ENCODE results near the gene SYNGR3.
"Not testable (repeated sequence)": the region's sequence is repeated elsewhere in the genome, so short reads cannot be mapped to it uniquely, and the experiment has no call there.

The SYNGR3 gene

DNA sequence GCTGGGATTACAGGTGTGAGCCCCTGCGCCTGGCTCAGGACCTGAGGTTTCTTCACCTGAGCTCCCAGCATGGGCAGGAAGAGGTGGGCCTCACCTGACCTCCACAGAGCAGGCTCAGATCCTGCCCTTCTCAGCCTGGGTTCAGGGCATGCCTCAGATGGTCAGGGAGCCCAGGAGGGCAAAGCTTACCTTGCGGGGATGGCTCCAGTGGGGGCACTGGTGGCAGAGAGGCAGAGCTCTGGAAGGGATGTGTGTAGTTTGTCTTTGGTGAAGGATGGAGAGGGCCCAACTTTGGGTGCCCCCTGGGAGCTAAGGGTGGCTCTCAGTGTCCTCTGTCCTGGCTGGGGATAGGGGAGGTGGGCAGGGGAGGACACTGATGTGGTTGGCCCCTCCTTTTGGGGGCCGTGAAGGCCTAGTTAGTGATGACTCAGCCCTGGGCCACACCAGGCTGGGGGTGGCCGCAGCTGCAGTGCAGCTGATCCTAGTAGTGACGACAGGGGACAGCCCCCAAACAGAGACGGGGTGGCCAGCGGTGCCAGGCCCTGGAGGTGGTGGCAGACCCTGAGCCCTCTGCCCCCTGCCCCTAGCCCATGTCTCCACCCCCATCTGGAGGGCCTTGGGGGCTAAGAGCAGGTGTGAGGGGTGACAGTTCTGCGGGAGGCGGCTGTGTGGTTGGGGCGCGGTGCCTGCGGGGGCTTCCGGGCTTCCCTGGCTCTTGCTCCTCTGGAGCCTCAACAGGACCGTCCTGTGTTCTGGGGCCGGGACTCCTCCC lies 42.7 kb downstream of the SYNGR3 start:
- DNase-seq = no peak

DNA sequence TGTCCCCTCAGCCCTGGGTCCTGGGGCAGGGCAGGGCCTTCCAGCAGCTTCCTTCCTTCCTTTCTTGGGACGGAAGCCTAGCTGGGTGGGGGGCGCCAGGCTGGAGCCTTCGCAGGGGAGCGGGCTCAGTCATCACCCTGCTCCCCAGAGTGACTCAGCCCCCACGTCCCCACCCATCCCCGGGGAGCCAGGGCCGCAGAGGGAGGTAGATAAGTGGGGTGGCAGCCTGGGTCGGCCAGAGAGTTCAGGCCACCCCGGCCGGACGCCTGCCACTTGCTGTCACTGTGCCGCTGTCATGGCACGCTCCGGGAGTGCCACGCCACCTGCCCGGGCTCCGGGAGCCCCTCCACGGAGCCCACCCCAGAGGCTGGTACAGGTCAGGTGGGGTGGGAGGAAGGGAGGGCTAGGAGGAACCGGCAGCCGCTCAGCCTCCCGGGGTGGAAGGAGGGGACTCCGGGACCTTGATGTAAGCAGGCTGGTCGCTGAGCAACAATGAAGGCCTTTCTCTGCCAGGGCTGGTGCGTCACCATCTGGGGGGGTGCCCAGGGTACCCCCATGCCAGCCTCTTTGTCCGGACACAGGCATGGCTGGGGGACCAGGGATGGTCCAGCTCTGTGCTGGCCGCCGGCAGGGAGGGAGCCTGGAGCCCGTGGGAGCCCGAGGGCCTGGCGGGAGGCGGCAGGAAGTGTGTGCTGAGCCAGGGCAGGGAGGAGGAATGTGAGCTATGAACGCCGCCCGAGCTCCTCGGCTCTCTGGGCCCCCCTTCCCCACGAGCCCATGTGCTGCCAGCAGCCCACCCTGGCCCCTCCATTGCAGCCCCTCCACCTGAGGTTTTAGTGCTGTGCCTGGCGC lies 43.5 kb downstream of the SYNGR3 start:
- DNase-seq = peak; percentile 83

- not testable (repeated sequence) for DNase-seq
Observed at GRCh38 chr16:2033909-2034695, 44.3 kb downstream of the SYNGR3 start.

DNA sequence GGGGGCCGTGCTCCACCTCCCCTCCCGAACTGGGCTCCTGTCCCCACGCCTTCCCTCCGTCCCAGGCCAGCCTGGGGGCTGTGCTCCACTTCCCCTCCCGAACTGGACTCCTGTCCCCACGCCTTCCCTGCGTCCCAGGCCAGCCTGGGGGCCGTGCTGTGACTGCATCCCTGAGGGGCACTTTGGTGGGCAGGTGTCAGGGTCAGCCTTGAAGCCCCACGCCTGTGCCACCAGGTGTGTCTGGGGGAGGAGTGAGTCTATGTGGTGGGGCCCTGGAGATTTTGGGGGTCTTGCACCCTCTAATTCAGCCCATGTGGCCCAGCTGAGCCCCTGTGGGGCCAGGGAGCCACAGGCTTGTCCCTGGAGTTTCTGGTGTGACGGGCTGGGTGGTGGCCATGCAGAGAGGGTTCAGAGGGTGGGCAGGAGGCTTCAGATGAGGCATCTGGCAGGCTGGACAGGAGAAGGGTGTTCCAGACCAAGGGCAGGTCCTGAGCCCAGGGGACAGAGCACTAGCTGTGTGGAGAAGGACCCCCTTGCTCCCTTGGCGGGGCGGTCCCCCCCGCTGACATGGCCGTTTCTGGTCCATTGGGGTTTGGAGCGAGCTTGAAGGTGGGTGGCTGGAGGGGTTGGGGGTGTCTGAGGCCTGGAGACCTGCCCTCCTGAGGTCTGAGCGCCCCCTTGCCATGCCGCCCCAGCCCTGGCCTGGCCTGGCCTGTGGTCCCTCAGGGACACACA lies 45.1 kb downstream of the SYNGR3 start:
- no peak for DNase-seq

DNA sequence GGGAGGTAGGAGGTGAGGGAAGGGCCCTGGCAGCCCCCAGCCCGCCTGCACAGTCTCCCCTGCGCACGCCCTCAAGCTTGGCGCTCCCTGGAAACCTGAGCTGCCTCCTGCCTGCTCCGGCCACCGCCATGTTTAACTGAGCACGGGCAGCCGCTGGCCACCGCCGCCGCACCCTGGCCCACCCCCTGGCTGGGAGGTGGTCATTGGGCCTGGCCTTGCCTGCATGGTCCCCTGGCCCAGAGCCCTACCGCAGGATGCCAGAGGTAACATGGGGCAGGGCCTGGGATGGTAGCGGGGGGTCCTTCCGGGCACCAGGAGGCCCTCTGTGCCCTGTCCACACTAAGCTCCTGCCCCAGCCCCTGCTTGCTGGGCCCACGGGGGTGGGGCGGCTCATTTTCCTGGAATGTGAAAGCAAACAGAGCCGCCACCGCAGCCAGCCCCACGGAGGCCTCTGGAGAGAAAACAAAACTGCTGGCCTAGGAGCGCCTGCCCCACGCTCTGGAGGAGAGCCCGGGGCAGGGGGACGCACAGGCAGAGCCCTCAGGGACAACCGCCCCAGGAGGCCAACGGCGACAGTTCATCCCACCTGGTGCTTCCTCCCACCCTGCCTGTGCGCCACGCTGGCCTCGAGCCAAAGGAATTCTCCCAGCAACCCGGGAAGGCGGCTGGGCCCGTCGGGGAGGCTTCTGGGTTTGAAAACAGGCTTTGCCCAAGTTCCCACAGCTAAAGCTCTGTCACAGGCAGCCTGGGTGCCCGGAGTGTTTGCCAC lies 45.8 kb downstream of the SYNGR3 start:
- DNase-seq = peak; percentile 76

DNA sequence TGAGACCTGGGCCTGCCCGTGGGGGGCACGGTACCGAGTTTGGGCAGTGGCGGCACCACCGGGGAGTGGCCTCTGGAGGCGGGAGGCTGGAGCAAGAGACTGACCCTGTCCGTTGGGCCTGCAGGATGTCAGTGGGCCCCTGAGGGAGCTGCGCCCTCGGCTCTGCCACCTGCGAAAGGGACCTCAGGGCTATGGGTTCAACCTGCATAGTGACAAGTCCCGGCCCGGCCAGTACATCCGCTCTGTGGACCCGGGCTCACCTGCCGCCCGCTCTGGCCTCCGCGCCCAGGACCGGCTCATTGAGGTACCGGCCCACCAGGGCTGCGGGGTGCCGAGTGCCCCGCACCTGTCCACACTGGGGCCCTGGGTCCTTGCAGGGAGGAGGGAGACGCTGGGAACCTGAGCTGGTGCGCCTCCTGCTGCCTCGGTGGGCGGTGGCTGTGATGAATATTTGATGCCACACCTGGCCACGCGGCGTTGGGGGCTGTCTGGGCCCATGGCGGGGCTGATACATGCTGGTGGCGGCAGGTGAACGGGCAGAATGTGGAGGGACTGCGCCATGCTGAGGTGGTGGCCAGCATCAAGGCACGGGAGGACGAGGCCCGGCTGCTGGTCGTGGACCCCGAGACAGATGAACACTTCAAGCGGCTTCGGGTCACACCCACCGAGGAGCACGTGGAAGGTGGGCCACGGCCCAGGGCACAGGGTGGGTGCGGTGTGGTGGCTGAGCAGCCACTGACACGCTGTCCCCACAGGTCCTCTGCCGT lies 46.6 kb downstream of the SYNGR3 start:
- no peak for DNase-seq

- DNase-seq = no peak
Observed at GRCh38 chr16:2037115-2037514, 47.3 kb downstream of the SYNGR3 start.

DNA sequence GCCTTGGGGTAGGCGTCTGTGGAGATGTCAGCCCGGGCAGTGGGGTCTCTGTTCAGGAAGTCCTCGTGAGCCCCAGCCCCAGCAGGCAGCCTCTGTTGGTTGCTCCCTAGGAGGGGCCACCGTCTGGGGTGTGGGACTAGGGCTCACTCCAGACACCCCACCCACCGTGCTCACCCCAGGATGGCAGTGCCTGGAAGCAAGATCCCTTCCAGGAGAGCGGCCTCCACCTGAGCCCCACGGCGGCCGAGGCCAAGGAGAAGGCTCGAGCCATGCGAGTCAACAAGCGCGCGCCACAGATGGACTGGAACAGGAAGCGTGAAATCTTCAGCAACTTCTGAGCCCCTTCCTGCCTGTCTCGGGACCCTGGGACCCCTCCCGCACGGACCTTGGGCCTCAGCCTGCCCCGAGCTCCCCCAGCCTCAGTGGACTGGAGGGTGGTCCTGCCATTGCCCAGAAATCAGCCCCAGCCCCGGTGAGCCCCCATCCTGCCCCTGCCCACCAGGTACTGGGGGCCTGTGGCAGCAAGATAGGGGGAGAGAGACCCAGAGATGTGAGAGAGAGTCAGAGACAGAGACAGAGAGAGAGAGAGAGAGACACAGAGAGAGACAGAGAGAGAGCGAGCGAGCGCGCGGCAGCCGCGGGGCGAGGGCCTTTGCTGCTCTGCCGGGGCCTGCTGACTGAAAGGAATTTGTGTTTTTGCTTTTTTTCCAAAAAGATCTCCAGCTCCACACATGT lies 48.0 kb downstream of the SYNGR3 start:
- no peak for DNase-seq

- no peak for DNase-seq
Observed at GRCh38 chr16:2038382-2039231, 48.8 kb downstream of the SYNGR3 start.

GRCh38 chr16:2039274-2040031 lies 49.7 kb downstream of the SYNGR3 start:
- DNase-seq = no peak

DNA sequence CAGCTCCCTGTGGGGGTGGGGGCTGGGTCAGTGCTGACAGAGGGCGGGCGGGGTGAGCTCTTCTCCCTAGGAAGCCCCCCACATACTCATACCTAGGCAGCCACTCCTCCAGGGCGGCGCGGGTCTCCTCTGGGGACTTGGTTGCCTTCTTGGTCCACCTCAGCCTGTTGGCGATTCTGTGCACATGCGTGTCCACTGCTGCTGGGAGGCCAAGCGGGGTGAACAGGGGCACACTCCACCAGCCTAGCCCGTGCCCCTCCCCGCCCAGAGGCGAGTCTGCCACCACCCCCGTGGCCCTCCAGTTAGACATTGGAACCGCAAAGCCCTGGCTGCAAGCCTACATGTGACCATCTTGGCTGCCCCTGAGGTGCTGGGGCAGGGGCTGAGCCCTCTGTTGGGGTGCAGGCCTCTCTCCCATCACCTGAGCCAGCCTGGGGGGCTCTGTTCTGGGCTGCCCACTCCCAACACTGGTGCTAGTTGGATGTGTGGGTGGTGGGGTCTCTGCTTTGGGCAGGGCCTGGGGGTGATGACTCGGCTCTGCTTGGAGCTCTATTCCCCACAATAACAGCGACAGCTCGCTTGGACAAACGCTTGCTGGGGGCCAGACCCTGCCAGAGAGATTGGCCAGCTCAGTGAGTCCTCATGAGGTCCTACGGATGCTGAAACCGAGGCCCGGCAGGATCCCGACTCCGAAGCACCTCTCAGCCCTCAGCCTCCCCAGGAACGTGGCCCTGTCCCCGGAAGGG lies 50.4 kb downstream of the SYNGR3 start:
- DNase-seq = no peak

GRCh38 chr16:2040787-2041522 lies 51.2 kb downstream of the SYNGR3 start:
- DNase-seq = no peak

GRCh38 chr16:2042171-2042985 lies 52.6 kb downstream of the SYNGR3 start:
- no peak for DNase-seq

- no peak for DNase-seq
Observed at GRCh38 chr16:2042986-2043666, 53.4 kb downstream of the SYNGR3 start.
